Activated CD8-positive, alpha-beta memory T cell treated with anti-CD3 and anti-CD28 coated beads for 36 hours (primary cell): Measurements from ENCODE around the gene ABCA1. TPM values are rescaled to one million over a fixed set of nuclear protein-coding genes. Genes with fewer than 3 reads are reported as not detected.
"Not testable (repeated sequence)": the region's sequence is repeated elsewhere in the genome, so short reads cannot be mapped to it uniquely, and the experiment has no call there.

Experiments
- CTCF ChIA-PET: fragments of 350-600 bp; sonication (Branson Sonifier 250); formaldehyde crosslinking; loops from one replicate; lab custom pipeline; 2021; ENCODE audit warnings: antibody characterized with exemption; lab: Charles Lee
- POLR2A ChIA-PET: fragments of 350-600 bp; sonication (Branson Sonifier 250); formaldehyde crosslinking; loops from one replicate; lab custom pipeline; 2021; ENCODE audit warnings: antibody characterized with exemption; lab: Charles Lee
- total RNA-seq, 2 experiments: library from RNA; stranded (reverse); gene quantifications; one replicate each; pipeline ENCODE4 v1.2.3, GENCODE V29; 2021

The ABCA1 gene
- total RNA-seq, 2 experiments from 2014 or later, result 0.29 to 0.32 TPM

DNA sequence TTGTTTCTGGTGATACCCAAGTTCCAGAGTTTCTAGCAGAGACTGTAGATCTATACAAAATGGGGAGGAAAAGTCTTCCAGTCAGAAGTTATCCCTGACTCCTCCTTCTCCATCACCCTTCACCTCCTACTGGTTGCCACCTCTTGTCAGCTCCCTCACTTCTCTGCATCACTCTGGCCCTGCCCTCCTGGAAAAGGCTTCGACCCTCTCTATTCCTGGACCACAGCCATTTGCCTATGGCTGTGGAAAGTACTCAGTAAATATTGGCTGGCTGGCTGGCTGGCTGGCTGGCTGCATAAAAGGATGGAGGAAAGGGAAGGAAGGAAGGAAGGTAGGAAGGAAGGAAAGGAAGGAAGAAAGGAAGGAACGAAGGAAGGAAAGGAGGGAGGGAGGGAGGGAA lies 32.7 kb upstream of the ABCA1 start:
- ChIA-PET CTCF (interaction anchor here (0.9 kb wide), 1 partner anchor 35 kb away, joined by 3 read pairs; no protein-coding TSS in a partner anchor), POLR2A (interaction anchor here (1.3 kb wide), 1 partner anchor 33 kb away, joined by 3 read pairs; the partner anchor contains the start of gene ABCA1)

DNA sequence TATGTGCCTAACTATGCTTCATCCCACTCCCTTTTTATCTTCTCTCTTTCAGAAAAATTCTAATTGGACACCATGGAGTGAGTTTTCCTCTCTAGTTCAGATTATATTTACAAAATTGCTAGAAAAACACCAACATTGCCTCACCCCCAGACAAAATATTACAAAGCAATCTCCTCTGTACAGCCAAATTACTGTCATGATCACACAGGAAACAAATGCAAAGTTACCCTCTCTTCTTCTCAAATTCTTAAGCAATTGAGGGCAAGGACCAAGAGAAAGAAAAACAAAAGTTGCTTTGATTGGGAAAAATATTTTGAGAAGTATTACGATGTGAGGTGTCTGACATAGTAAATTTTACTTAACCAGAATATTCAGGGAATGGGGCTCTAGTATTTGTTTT lies 30.8 kb upstream of the ABCA1 start:
- CTCF ChIA-PET, result no interaction called here
- POLR2A ChIA-PET, result no interaction called here

GRCh38 chr9:104958006-104958405 lies 30.1 kb upstream of the ABCA1 start:
- POLR2A ChIA-PET, CTCF ChIA-PET: not testable (repeated sequence)

DNA sequence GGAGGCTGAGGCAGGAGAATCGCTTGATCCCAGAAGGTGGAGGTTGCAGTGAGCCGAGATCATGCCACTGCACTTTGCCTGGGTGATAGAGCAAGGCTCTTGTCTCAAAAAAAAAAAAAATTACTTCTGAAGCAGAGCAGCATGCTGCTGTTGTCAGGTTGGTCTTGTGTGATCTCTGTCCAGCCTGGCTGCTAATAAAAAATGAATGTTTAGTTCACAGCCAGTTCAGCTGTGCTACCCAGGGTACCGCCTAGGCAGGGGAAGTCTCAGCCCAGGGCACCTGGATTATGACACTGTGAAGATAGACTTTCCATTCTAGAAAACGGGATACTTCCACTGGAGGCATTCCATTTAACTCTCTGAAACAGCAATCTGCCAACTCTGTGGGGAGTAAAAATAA lies 23.5 kb upstream of the ABCA1 start:
- CTCF ChIA-PET, result interaction anchor here (0.7 kb wide), 1 partner anchor 41 kb away, joined by 3 read pairs; no protein-coding TSS in a partner anchor

GRCh38 chr9:104950838-104951237 lies 22.9 kb upstream of the ABCA1 start:
- ChIA-PET POLR2A (interaction anchor here (0.7 kb wide), 1 partner anchor 34 kb away, joined by 3 read pairs; no protein-coding TSS in a partner anchor), CTCF (no interaction called here)

More for the DNA sequence above, 23.5 kb upstream of the ABCA1 start:
- POLR2A ChIA-PET, result no interaction called here

DNA sequence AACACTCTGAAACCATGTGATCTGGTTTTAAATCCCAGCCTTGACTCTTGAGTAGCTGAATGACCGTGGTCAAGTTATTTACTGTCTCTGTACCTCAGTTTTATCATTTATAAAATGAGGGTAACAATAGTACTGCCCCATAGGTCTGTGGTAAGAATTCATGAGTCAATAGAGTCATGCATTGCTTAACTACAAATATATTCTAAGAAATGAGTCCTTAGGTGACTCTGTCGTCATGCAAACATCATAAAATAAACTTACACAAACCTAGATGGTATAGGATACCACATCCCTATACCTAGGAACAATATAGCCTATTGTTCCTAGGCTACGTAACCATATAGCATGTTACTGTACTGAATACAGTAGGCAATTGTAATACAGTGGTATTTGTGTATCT lies 20.3 kb upstream of the ABCA1 start:
- POLR2A ChIA-PET, result no interaction called here
- CTCF ChIA-PET, result interaction anchor here (1.1 kb wide), 1 partner anchor 22 kb away, joined by 3 read pairs; no protein-coding TSS in a partner anchor

- ChIA-PET CTCF (no interaction called here), POLR2A (no interaction called here)
These were observed 16.9 kb upstream of the ABCA1 start for GRCh38 chr9:104944871-104945270.

GRCh38 chr9:104944356-104944755 lies 16.4 kb upstream of the ABCA1 start:
- ChIA-PET POLR2A (interaction anchor here (0.5 kb wide), 1 partner anchor 22 kb away, joined by 5 read pairs; no protein-coding TSS in a partner anchor), CTCF (no interaction called here)

DNA sequence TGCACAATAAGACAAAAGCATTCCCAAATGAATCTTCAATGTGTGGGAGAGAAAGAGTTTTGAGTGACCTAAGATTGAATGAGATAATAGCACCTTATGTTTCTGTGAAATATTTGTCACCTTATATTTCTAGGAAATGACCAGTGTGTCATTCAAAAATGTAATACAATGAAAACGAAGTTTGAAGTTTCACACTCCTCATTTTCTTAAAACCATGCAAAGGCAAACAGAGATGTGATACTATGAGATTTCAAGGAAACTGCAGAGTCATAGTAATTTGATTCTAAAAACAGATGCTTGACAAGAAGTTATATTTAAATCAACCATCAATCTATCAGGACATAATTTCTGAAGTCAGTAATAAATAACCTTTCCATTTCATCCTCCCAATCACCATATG lies 13.6 kb upstream of the ABCA1 start:
- ChIA-PET POLR2A (no interaction called here), CTCF (no interaction called here)

- CTCF ChIA-PET, result no interaction called here
- POLR2A ChIA-PET, result no interaction called here
These were observed 8.3 kb upstream of the ABCA1 start for GRCh38 chr9:104936291-104936690.

DNA sequence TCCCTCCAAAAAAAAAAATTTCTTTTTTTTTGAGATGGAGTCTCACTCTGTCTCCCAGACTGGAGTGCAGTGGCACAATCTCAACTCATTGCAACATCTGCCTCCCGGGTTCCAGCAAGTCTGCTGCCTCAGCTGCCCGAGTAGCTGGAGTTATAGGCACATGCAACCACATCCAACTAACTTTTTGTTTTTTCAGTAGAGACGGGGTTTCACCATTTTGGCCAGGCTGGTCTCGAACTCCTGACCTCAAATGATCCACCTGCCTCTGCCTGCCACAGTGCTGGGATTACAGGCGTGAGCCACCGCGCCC lies 7.5 kb upstream of the ABCA1 start:
- CTCF ChIA-PET, POLR2A ChIA-PET: not testable (repeated sequence)

- POLR2A ChIA-PET, result no interaction called here
These were observed 6.9 kb upstream of the ABCA1 start for GRCh38 chr9:104934691-104935500.

DNA sequence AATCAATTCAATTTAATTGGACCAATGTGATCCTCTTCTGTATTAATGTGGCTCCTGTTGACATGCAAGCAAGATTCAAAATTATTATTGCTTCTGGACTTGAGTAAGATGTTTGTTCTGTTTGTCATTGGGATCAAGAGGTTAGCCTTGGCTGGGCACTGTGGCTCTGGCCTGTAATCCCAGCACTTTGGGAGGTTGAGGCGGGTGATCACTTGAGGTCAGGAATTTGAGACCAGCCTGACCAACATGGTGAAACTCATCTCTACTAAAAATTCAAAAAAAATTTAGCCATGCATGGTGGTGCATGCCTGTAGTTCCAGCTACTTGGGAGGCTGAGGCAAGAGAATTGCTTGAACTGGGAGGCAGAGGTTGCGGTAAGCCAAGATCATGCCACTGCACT lies 5.1 kb upstream of the ABCA1 start:
- POLR2A ChIA-PET, result not testable (repeated sequence)
- CTCF ChIA-PET, result interaction anchor here (0.7 kb wide), 2 partner anchors 56 to 307 kb away, joined by 3 read pairs; no protein-coding TSS in a partner anchor

More at GRCh38 chr9:104934691-104935500, 6.9 kb upstream of the ABCA1 start:
- CTCF ChIA-PET, result no interaction called here

- ChIA-PET CTCF (interaction anchor here (0.8 kb wide), 1 partner anchor 60 kb away, joined by 4 read pairs; no protein-coding TSS in a partner anchor), POLR2A (interaction anchor here (0.5 kb wide), 1 partner anchor 45 kb away, joined by 5 read pairs; no protein-coding TSS in a partner anchor)
These were observed 3.3 kb upstream of the ABCA1 start for GRCh38 chr9:104931256-104931655.

- CTCF ChIA-PET, result interaction anchor here (0.5 to 1.4 kb wide), 6 partner anchors 20 to 249 kb away, joined by 3 to 4 read pairs (median 3); no protein-coding TSS in a partner anchor
- POLR2A ChIA-PET, result interaction anchor here (0.6 to 2.3 kb wide), 9 partner anchors 13 to 317 kb away, joined by 3 to 15 read pairs (median 4); no protein-coding TSS in a partner anchor
These were observed 591 bp downstream of the ABCA1 start for GRCh38 chr9:104927216-104927911.

DNA sequence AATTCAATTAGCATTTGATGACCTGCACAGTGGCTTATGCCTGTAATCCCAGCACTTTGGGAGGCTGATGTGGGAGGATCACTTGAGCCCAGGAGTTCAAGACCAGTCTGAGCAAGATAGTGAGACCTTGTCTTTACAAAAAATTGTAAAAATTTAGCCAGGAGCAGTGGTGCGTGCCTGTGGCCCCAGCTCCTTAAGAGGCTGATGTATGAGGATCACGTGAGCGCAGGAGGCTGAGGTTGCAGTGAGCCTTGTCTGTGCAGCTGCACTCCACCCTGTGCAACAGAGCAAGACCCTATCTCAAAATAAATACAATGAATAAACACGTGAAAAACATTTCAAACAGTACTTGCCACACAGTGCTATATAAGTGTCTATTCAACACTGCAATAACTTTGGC lies 4.2 kb downstream of the ABCA1 start:
- POLR2A ChIA-PET, result no interaction called here
- CTCF ChIA-PET, result interaction anchor here (0.6 kb wide), 1 partner anchor 240 kb away, joined by 3 read pairs; no protein-coding TSS in a partner anchor

DNA sequence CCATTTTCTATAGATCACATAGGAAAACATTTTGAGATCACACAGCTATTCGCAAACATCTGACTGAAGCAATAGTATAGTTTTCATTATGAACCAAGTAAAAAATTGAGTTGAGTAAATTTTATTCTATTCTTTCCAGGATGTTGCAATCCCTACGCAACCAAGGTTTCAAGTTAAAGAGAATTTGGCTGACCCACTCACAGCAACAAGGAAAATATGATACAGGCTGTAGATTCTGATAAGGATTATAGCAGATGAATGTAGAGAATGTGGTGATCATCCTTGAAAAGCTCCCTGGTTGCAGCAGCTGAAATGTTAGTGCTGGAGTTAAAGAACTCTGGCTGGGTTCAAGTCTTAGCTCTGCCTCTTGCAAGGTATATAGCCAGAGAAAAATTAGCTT lies 4.7 kb downstream of the ABCA1 start:
- POLR2A ChIA-PET, result no interaction called here
- CTCF ChIA-PET, result interaction anchor here (0.6 kb wide), 1 partner anchor 240 kb away, joined by 3 read pairs; no protein-coding TSS in a partner anchor

DNA sequence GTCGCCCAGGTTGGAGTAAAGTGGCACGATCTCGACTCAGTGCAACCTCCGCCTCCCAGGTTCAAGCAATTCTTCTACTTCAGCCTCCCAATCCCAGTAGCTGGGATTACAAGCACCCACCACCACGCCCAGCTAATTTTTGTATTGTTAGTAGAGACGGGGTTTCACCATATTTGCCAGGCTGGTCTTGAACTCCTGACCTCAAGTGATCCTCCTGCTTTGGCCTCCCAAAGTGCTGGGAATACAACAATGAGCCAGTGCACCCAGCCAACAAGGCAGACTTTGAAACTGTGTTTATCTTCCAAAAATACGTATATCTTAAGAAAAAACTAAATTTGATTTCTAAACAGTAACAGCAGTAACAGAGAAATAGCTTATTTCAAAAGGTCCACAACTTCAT lies 5.2 kb downstream of the ABCA1 start:
- POLR2A ChIA-PET, CTCF ChIA-PET: not testable (repeated sequence)

DNA sequence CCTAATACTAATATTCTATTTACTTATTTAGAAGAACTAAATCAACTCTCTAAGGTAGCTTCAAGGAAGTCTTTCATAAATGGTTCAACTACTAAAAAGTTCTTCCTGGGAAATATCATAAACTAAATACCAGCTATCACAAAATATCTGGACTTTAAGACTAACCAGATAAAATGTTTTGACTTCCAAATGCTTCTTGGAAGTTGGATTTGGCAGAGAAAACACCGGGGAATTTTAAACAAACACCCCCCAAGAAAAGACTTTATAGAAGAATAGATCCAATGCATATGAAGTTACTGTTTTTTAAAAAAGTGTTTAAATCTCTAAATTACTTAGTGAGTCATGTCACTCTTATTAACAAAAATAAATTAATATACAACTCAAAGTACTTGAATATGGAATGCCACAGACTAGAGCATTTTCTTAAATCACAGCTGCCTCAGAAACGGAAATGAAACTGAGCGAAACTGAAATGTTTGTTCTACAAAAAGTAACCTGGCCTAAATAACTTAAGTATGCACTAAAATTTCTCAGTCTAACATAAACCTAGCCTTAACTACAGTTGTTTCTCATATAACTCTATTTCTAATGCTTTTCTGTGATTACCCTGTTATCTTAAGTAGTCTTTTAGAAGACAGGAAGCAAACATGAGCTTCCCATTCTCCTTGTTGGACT lies 6.8 kb downstream of the ABCA1 start:
- ChIA-PET CTCF (interaction anchor here (0.5 to 1.1 kb wide), 2 partner anchors 58 to 235 kb away, joined by 3 read pairs; no protein-coding TSS in a partner anchor), POLR2A (no interaction called here)
